ENCODE results near the gene SOWAHD.

DNA sequence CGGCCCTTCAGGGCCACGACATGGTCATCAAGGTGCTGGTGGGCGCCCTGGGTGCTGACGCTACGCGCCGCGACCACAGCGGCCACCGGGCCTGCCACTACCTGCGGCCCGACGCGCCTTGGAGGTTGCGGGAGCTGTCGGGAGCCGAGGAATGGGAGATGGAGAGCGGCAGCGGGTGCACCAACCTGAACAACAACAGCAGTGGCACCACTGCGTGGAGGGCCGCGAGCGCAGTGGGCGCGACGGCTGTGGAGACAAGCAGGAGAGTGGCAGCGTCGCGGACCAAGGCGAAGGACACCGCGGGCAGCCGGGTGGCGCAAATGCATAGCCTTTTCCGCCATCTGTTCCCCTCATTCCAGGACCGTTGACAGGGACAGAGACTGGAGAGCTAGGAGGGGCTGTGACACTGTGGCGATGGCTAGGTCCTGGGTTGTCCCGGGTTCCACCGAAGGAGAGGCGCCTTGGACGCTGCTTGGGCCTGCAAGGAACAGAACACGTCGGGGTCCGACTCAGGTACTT is 919 bp downstream of the SOWAHD start:
- no peak for TF ChIP-seq TOX (CRISPR knock-in tag; IDR thresholded peaks at IDR 0.05; ENCODE audit: borderline replicate concordance)
- TF ChIP-seq, protein P1, sequence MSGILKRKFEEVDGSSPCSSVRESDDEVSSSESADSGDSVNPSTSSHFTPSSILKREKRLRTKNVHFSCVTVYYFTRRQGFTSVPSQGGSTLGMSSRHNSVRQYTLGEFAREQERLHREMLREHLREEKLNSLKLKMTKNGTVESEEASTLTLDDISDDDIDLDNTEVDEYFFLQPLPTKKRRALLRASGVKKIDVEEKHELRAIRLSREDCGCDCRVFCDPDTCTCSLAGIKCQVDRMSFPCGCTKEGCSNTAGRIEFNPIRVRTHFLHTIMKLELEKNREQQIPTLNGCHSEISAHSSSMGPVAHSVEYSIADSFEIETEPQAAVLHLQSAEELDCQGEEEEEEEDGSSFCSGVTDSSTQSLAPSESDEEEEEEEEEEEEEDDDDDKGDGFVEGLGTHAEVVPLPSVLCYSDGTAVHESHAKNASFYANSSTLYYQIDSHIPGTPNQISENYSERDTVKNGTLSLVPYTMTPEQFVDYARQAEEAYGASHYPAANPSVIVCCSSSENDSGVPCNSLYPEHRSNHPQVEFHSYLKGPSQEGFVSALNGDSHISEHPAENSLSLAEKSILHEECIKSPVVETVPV (CRISPR knock-in tag; IDR thresholded peaks at IDR 0.05), result no peak
- TF ChIP-seq, protein P2, sequence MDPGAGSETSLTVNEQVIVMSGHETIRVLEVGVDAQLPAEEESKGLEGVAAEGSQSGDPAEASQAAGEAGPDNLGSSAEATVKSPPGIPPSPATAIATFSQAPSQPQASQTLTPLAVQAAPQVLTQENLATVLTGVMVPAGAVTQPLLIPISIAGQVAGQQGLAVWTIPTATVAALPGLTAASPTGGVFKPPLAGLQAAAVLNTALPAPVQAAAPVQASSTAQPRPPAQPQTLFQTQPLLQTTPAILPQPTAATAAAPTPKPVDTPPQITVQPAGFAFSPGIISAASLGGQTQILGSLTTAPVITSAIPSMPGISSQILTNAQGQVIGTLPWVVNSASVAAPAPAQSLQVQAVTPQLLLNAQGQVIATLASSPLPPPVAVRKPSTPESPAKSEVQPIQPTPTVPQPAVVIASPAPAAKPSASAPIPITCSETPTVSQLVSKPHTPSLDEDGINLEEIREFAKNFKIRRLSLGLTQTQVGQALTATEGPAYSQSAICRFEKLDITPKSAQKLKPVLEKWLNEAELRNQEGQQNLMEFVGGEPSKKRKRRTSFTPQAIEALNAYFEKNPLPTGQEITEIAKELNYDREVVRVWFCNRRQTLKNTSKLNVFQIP (CRISPR knock-in tag; IDR thresholded peaks at IDR 0.05; ENCODE audit: borderline replicate concordance, low read depth), result no peak
- no peak for TF ChIP-seq ARNTL (CRISPR knock-in tag; IDR thresholded peaks at IDR 0.05; ENCODE audit: borderline replicate concordance, low read depth)
- no peak for TF ChIP-seq BACH2 (CRISPR knock-in tag; IDR thresholded peaks at IDR 0.05; ENCODE audit: borderline replicate concordance)
- no peak for TF ChIP-seq TCF4 (CRISPR knock-in tag; IDR thresholded peaks at IDR 0.05; ENCODE audit: borderline replicate concordance)
- TF ChIP-seq ZFP3 (CRISPR knock-in tag; IDR thresholded peaks at IDR 0.05), result no peak
- TF ChIP-seq ZNF8 (CRISPR knock-in tag; IDR thresholded peaks at IDR 0.05), result no peak
- TF ChIP-seq ZC3H10 (CRISPR knock-in tag; IDR thresholded peaks at IDR 0.05), result no peak
